PC-3 (cell line): ENCODE measurements around the gene FOXP4. TPM values are rescaled to one million over a fixed set of nuclear protein-coding genes. Genes with fewer than 3 reads are reported as not detected.
A peak's percentile ranks its signal among the peaks of the same experiment; 100 is the strongest.

Source experiments
- ATAC-seq: fragments of 200-7000 bp; cut with Tn5 transposase; 2 replicates; pipeline ENCODE4 v1.9.1; 2020; ENCODE audit warnings: mild to moderate bottlenecking, moderate library complexity
- BruUV-seq: library from RNA; stranded (reverse); fragments of 400-500 nt; replicated peaks from 2 replicates; lab custom pipeline; 2021; lab: Mats Ljungman, UMichigan
- CTCF ChIA-PET: fragments of 300-600 bp; sonication (Branson Sonifier 250); formaldehyde crosslinking; loops from one replicate; lab custom pipeline; 2022; ENCODE audit warnings: antibody characterized with exemption; lab: Charles Lee
- POLR2A ChIA-PET: fragments of 300-600 bp; sonication (Branson Sonifier 250); formaldehyde crosslinking; loops from one replicate; lab custom pipeline; 2022; ENCODE audit warnings: antibody characterized with exemption; ENCODE audit not compliant: unreplicated experiment; lab: Charles Lee
- DNase-seq: peaks from one replicate; pipeline ENCODE4 v3.0.0-alpha.2; 2015
- H2AFZ ChIP-seq: fragments of 300-600 bp; sonication (generic); 2 replicates; pipeline ENCODE4 v1.6.0; 2016; ENCODE audit warnings: antibody characterized with exemption, low read length
- H3F3A ChIP-seq: fragments of 300-600 bp; sonication (generic); one replicate; pipeline ENCODE4 v1.6.0; 2017; ENCODE audit warnings: antibody characterized with exemption, low read length, control low read depth, mild to moderate bottlenecking; ENCODE audit not compliant: unreplicated experiment
- H3K27ac ChIP-seq: fragments of 300-600 bp; sonication (generic); 2 replicates; pipeline ENCODE4 v1.5.1; 2016; ENCODE audit warnings: mild to moderate bottlenecking, low read length
- H3K27me3 ChIP-seq: fragments of 300-600 bp; sonication (generic); 2 replicates; pipeline ENCODE4 v1.6.1; 2016; ENCODE audit warnings: low read length, mixed read lengths
- H3K36me3 ChIP-seq: fragments of 300-600 bp; sonication (generic); 2 replicates; pipeline ENCODE4 v1.6.1; 2016; ENCODE audit warnings: low read depth, mixed run types, low read length, mixed read lengths
- H3K4me1 ChIP-seq: fragments of 300-600 bp; sonication (generic); 2 replicates; pipeline ENCODE4 v1.5.1; 2016; ENCODE audit warnings: low read length; ENCODE audit not compliant: insufficient read depth
- H3K4me2 ChIP-seq: fragments of 300-600 bp; sonication (generic); 2 replicates; pipeline ENCODE4 v1.6.0; 2016; ENCODE audit warnings: low read length
- H3K4me3 ChIP-seq: fragments of 300-600 bp; sonication (generic); 2 replicates; pipeline ENCODE4 v1.5.1; 2016; ENCODE audit warnings: mild to moderate bottlenecking, low read length, mixed read lengths
- H3K79me2 ChIP-seq: fragments of 300-600 bp; sonication (generic); 2 replicates; pipeline ENCODE4 v1.6.1; 2017; ENCODE audit warnings: low read length, mixed read lengths
- H3K9ac ChIP-seq: fragments of 300-600 bp; sonication (generic); 2 replicates; pipeline ENCODE4 v1.6.0; 2016; ENCODE audit warnings: mild to moderate bottlenecking, low read length
- H3K9me2 ChIP-seq: fragments of 300-600 bp; sonication (generic); replicated peaks from 2 replicates; pipeline ENCODE4 v1.6.1; 2016; ENCODE audit warnings: mixed run types, low read length, mixed read lengths
- H3K9me3 ChIP-seq: fragments of 300-600 bp; sonication (generic); 2 replicates; pipeline ENCODE4 v1.6.1; 2016; ENCODE audit warnings: low read length, mixed read lengths
- H4K20me1 ChIP-seq: fragments of 300-600 bp; sonication (generic); 2 replicates; pipeline ENCODE4 v1.6.1; 2016; ENCODE audit warnings: low read length, mixed read lengths
- EZH2 ChIP-seq: fragments of 300-600 bp; sonication (generic); IDR thresholded peaks from one replicate; pipeline ENCODE4 v1.6.1; 2017; ENCODE audit warnings: antibody characterized with exemption, mild to moderate bottlenecking, low read length; ENCODE audit not compliant: unreplicated experiment
- EZH2phosphoT487 ChIP-seq: fragments of 300-600 bp; sonication (generic); IDR thresholded peaks from 2 replicates; pipeline ENCODE4 v1.6.1; 2018; ENCODE audit warnings: mild to moderate bottlenecking, antibody characterized with exemption, low read length, borderline replicate concordance
- intact Hi-C: fragments of 100-400 bp; cut with micrococcal nuclease; formaldehyde crosslinking; loops from 2 replicates; pipeline ENCODE4 v1.9.0; 2023
- total RNA-seq: library from RNA; depleted of rRNA; stranded (reverse); fragments of >200 nt; gene quantifications from 2 replicates; pipeline ENCODE4 v1.2.3, GENCODE V29; 2014
- TF ChIP-seq, protein P1 (sequence below): fragments of 300-600 bp; sonication (generic); conservative IDR thresholded peaks from 2 replicates; pipeline ENCODE4 v1.5.1; 2017; ENCODE audit warnings: antibody characterized with exemption, low read depth, mild to moderate bottlenecking, low read length

The FOXP4 gene
- total RNA-seq, 1 experiment from 2014 or later = 6.7 TPM

DNA sequence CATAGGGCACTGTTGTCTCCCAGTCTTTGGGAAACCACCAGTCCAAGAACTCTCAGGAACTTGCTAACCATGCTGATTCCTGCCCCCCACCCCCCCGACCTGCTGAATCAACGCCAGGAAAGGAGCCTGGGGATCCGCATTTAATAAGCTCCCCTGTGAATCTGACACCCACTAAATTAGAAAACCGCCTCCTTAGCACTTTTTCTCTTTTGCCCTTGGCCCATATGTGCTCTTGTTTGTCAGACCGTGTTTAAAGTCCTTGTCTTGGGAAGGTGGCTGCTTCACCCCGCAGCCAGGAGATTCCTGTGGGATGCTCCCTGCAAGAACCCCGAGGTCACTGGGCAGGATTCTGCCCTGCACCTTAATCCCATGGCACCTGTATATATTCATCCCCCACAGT lies 15.7 kb upstream of the FOXP4 start:
- ATAC-seq = no peak
- CTCF ChIA-PET = no interaction called here
- no peak overlapping the region for H3K4me2 ChIP-seq

DNA sequence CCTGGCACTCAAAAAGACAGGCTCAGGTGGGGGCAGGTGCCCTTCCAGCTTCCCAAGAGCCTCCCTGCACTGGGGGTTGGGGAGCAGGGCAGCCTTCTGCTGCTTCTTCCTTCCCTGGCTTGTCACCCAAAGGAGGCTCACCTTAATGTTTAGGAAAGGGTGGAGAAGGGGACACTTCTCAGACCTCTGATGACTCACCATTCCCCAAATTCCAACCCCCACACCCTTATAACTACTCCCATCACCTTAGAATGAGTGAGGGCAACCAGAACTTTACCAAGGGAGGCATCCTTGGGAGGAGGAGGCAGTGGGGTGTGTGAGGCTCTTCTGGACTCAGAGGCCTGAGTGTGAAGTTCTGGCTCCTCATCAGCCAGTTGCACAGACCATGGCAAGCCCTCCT lies 15.2 kb upstream of the FOXP4 start:
- no peaks in the 10 kb centered on the region for H4K20me1 ChIP-seq
- no TSS peak for BruUV-seq

More for the DNA sequence above, 15.7 kb upstream of the FOXP4 start:
- POLR2A ChIA-PET = no interaction called here
- H2AFZ ChIP-seq = no peak overlapping the region
- no peak overlapping the region for H3K27ac ChIP-seq
- no peaks in the 10 kb centered on the region for H3K36me3 ChIP-seq
- H3F3A ChIP-seq = no peaks in the 10 kb centered on the region
- no peak for DNase-seq
- no peaks in the 10 kb centered on the region for H3K79me2 ChIP-seq
- peaks cover 25% of the 10 kb centered on the region for H3K4me1 ChIP-seq
- no peaks in the 10 kb centered on the region for H3K9me2 ChIP-seq
- no peaks in the 10 kb centered on the region for H3K27me3 ChIP-seq
- intact Hi-C loops = no loop called here
- H3K4me3 ChIP-seq = no peak overlapping the region
- no peak for TF ChIP-seq EZH2
- TF ChIP-seq EZH2phosphoT487 = no peak
- TF ChIP-seq, protein P1, sequence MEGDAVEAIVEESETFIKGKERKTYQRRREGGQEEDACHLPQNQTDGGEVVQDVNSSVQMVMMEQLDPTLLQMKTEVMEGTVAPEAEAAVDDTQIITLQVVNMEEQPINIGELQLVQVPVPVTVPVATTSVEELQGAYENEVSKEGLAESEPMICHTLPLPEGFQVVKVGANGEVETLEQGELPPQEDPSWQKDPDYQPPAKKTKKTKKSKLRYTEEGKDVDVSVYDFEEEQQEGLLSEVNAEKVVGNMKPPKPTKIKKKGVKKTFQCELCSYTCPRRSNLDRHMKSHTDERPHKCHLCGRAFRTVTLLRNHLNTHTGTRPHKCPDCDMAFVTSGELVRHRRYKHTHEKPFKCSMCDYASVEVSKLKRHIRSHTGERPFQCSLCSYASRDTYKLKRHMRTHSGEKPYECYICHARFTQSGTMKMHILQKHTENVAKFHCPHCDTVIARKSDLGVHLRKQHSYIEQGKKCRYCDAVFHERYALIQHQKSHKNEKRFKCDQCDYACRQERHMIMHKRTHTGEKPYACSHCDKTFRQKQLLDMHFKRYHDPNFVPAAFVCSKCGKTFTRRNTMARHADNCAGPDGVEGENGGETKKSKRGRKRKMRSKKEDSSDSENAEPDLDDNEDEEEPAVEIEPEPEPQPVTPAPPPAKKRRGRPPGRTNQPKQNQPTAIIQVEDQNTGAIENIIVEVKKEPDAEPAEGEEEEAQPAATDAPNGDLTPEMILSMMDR = no peak
- no peaks in the 10 kb centered on the region for H3K9me3 ChIP-seq
- H4K20me1 ChIP-seq = no peaks in the 10 kb centered on the region
- H3K9ac ChIP-seq = no peak overlapping the region
- BruUV-seq = no TSS peak

More for the DNA sequence above, 15.2 kb upstream of the FOXP4 start:
- H3K27me3 ChIP-seq = no peaks in the 10 kb centered on the region
- H3K4me2 ChIP-seq = 0 out of 2 replicates have a peak overlapping the region, but pooled peaks have one; percentile 81
- H3K27ac ChIP-seq = no peak overlapping the region
- no peak overlapping the region for H3K9ac ChIP-seq
- no peaks in the 10 kb centered on the region for H3K36me3 ChIP-seq
- ATAC-seq = no peak
- H3K9me2 ChIP-seq = no peaks in the 10 kb centered on the region
- H3K4me3 ChIP-seq = no peak overlapping the region
- no peak for TF ChIP-seq EZH2phosphoT487
- TF ChIP-seq, protein P1 = no peak
- TF ChIP-seq EZH2 = no peak
- H3K4me1 ChIP-seq = peaks cover 30% of the 10 kb centered on the region
- H3F3A ChIP-seq = no peaks in the 10 kb centered on the region
- H2AFZ ChIP-seq = no peak overlapping the region
- DNase-seq = peak; percentile 27
- ChIA-PET CTCF (no interaction called here), POLR2A (no interaction called here)
- intact Hi-C loops = no loop called here
- no peaks in the 10 kb centered on the region for H3K79me2 ChIP-seq
- H3K9me3 ChIP-seq = no peaks in the 10 kb centered on the region
